Chondrocyte (in vitro differentiated cells): Measurements from ENCODE around the gene SLC6A4. TPM values are rescaled to one million over a fixed set of nuclear protein-coding genes. Genes with fewer than 3 reads are reported as not detected.

Source experiments
- DNase-seq: peaks from one replicate; pipeline ENCODE4 v3.0.0; 2021; ENCODE audit warnings: mixed read lengths, low spot score
- H3K27ac Mint-ChIP-seq: one replicate; pipeline ENCODE4 v1.8.0; 2021; ENCODE audit warnings: mild to moderate bottlenecking, moderate library complexity, mixed read lengths; ENCODE audit not compliant: unreplicated experiment
- H3K27me3 Mint-ChIP-seq: 2 replicates; pipeline ENCODE4 v1.8.0; 2021; ENCODE audit warnings: low read depth, mixed read lengths
- H3K36me3 Mint-ChIP-seq: 2 replicates; pipeline ENCODE4 v1.8.0; 2021; ENCODE audit warnings: low read depth, mixed read lengths
- H3K4me1 Mint-ChIP-seq: 2 replicates; pipeline ENCODE4 v1.8.0; 2021; ENCODE audit warnings: low read depth, mild to moderate bottlenecking, mixed read lengths
- H3K4me3 Mint-ChIP-seq: one replicate; pipeline ENCODE4 v1.8.0; 2021; ENCODE audit warnings: mild to moderate bottlenecking, moderate library complexity, mixed read lengths; ENCODE audit not compliant: unreplicated experiment
- H3K9me3 Mint-ChIP-seq: 2 replicates; pipeline ENCODE4 v1.8.0; 2021; ENCODE audit warnings: low read depth, mixed read lengths
- total RNA-seq: library from RNA; stranded (reverse); gene quantifications from 3 replicates; pipeline ENCODE4 v1.2.1, GENCODE V29; 2021
- TF ChIP-seq, protein P1 (sequence below): fragments of 200-600 bp; sonication (generic); IDR thresholded peaks from 2 replicates; pipeline ENCODE4 v1.5.0; 2021; ENCODE audit warnings: antibody characterized with exemption, mild to moderate bottlenecking, moderate library complexity

Gene SLC6A4
- total RNA-seq, 1 donor from 2014 or later = not detected

DNA sequence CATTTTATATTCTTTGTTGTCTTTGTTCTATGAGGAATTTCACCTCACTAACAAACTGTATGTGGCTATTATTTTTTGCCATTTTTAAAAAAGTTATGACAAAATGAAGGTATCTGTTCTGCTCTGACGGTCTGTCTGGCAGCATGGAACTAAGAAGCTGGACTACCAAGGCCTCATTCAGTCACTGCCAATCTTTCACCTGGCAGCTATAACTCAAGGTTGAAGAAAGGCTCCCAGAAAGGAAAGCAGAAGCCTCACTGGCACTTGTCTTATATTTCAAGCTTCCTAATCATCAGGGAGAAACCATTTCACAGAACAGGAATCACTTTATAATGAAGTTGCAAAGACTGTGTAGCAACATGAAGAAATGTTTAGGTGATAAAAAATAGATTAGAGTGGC, 18.7 kb upstream of the SLC6A4 start:
- no peak overlapping the region for H3K4me3 Mint-ChIP-seq
- H3K27me3 Mint-ChIP-seq = no peaks in the 10 kb centered on the region
- H3K36me3 Mint-ChIP-seq = peaks cover 26% of the 10 kb centered on the region
- DNase-seq = no peak
- TF ChIP-seq, protein P1, sequence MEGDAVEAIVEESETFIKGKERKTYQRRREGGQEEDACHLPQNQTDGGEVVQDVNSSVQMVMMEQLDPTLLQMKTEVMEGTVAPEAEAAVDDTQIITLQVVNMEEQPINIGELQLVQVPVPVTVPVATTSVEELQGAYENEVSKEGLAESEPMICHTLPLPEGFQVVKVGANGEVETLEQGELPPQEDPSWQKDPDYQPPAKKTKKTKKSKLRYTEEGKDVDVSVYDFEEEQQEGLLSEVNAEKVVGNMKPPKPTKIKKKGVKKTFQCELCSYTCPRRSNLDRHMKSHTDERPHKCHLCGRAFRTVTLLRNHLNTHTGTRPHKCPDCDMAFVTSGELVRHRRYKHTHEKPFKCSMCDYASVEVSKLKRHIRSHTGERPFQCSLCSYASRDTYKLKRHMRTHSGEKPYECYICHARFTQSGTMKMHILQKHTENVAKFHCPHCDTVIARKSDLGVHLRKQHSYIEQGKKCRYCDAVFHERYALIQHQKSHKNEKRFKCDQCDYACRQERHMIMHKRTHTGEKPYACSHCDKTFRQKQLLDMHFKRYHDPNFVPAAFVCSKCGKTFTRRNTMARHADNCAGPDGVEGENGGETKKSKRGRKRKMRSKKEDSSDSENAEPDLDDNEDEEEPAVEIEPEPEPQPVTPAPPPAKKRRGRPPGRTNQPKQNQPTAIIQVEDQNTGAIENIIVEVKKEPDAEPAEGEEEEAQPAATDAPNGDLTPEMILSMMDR = no peak
- H3K9me3 Mint-ChIP-seq = no peaks in the 10 kb centered on the region
- no peak overlapping the region for H3K27ac Mint-ChIP-seq
- no peaks in the 10 kb centered on the region for H3K4me1 Mint-ChIP-seq

DNA sequence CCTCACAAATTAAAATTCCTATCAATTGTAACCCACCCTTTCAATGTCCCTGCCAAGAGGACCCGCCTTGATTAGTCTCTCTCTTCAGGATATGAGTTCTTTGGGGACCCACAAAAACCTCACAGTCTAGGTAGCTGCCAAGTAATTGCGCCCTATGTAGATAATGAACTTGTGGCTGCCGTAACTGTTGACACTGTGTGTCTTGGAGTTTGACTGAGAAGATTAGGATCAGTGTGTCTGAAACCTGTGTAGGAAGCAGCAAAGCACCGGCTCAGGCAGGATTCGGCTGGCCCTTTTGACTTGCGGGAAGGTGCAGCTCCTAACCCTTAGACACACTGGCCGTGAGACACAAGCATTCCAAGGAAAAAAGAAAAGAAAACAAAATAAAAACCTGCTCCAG, 17.8 kb upstream of the SLC6A4 start:
- Mint-ChIP-seq H3K27me3 (no peaks in the 10 kb centered on the region), H3K9me3 (no peaks in the 10 kb centered on the region), H3K4me1 (no peaks in the 10 kb centered on the region), H3K36me3 (peaks cover 30% of the 10 kb centered on the region), H3K27ac (no peak overlapping the region), H3K4me3 (no peak overlapping the region)
- TF ChIP-seq, protein P1 = no peak
- no peak for DNase-seq

DNA sequence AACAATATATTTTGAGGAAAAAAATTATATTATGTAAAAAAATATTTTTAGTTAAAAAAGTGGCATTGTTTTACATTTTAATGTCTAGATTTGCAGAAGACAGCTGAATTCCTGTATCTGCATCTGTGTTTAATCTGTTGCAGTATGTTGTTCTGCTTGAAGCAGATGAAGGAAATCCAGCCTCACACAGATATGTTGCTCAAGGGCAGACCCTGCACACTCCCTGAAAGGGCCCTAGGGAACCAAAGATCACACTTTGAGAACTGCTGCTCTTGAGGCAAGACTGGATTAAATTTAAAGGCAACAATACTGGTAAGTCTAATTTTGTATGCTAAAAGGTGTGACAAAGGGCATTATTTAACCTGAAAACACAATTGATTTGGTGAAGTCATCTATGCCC, 16.4 kb upstream of the SLC6A4 start:
- Mint-ChIP-seq H3K36me3 (peaks cover 40% of the 10 kb centered on the region), H3K4me1 (no peaks in the 10 kb centered on the region), H3K27ac (no peak overlapping the region)

DNA sequence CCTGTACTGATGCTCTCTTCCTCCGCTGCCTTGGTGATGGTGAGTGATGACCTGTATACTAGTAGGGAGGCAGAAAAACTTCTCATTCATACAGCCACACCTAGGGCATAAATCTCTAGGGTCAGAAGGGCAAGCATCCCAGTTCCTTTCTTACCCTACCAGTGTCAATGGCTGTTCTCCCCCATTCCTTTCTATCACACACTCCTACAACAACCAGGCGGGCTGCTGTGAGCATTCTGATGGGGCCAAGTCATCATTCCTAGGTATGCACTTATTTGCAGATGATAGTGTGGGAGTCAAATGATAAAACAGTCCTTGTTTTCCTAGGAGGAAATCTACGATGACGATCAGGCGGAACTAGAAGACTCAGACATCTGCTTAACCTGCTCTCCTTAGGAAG, 14.0 kb upstream of the SLC6A4 start:
- H3K4me1 Mint-ChIP-seq = no peaks in the 10 kb centered on the region
- TF ChIP-seq, protein P1 = no peak
- DNase-seq = no peak
- H3K27me3 Mint-ChIP-seq = no peaks in the 10 kb centered on the region
- no peaks in the 10 kb centered on the region for H3K9me3 Mint-ChIP-seq
- H3K4me3 Mint-ChIP-seq = no peak overlapping the region
- peaks cover 40% of the 10 kb centered on the region for H3K36me3 Mint-ChIP-seq
- no peak overlapping the region for H3K27ac Mint-ChIP-seq

More for the DNA sequence above, 16.4 kb upstream of the SLC6A4 start:
- TF ChIP-seq, protein P1 = no peak
- Mint-ChIP-seq H3K4me3 (no peak overlapping the region), H3K9me3 (no peaks in the 10 kb centered on the region), H3K27me3 (no peaks in the 10 kb centered on the region)
- DNase-seq = no peak

DNA sequence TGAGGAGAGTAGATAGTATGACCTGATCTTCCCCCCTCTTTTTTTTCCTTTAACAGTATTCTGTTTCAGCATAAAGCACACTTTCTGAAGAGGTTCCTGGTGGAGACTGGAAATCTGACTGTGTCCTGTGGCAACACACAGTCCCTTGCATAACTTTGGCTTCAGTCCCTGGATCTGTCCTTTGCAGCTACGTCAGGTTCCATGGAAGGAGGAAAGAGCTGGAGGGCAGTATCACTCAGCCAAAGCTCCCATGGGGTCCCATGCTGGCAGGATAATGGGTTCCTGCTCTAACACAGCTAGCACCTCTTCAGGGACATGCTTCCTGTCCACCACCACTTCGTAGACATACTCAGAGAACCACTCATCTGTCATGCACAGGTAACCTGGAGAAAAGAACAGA, 13.3 kb upstream of the SLC6A4 start:
- H3K36me3 Mint-ChIP-seq = peaks cover 40% of the 10 kb centered on the region
- H3K9me3 Mint-ChIP-seq = no peaks in the 10 kb centered on the region
- no peaks in the 10 kb centered on the region for H3K4me1 Mint-ChIP-seq
- H3K27me3 Mint-ChIP-seq = no peaks in the 10 kb centered on the region
- H3K4me3 Mint-ChIP-seq = no peak overlapping the region
- no peak overlapping the region for H3K27ac Mint-ChIP-seq
- no peak for DNase-seq
- TF ChIP-seq, protein P1 = no peak
